ACC112 (cell line): ENCODE measurements around the gene AGPAT3.

Experiments
- H2AFZ ChIP-seq: fragments of 200-600 bp; sonication (generic); one replicate; pipeline ENCODE4 v1.6.0; 2017; ENCODE audit warnings: antibody characterized with exemption, low read length; ENCODE audit not compliant: unreplicated experiment
- H3K27ac ChIP-seq: fragments of 200-600 bp; sonication (generic); 2 replicates; pipeline ENCODE4 v1.5.1; 2014; ENCODE audit warnings: low read depth, mild to moderate bottlenecking, antibody characterized with exemption, low read length, moderate library complexity
- H3K27me3 ChIP-seq: fragments of 200-600 bp; sonication (generic); 2 replicates; pipeline ENCODE4 v1.6.1; 2014; ENCODE audit warnings: mild to moderate bottlenecking, antibody characterized with exemption, low read length, moderate library complexity, mixed read lengths; ENCODE audit not compliant: insufficient read depth
- H3K36me3 ChIP-seq: fragments of 200-600 bp; sonication (generic); 2 replicates; pipeline ENCODE4 v1.6.1; 2016; ENCODE audit warnings: mild to moderate bottlenecking, antibody characterized with exemption, low read length, moderate library complexity, mixed read lengths; ENCODE audit not compliant: insufficient read depth
- H3K4me1 ChIP-seq: fragments of 200-600 bp; sonication (generic); one replicate; pipeline ENCODE4 v1.6.1; 2016; ENCODE audit warnings: low read length, mixed read lengths; ENCODE audit not compliant: insufficient read depth, unreplicated experiment, control insufficient read depth
- H3K4me3 ChIP-seq: fragments of 200-600 bp; sonication (generic); 2 replicates; pipeline ENCODE4 v1.5.1; 2014; ENCODE audit warnings: mild to moderate bottlenecking, low read depth, low read length
- H3K79me2 ChIP-seq: fragments of 200-600 bp; sonication (generic); one replicate; pipeline ENCODE4 v1.6.0; 2016; ENCODE audit warnings: low read length; ENCODE audit not compliant: control insufficient read depth, unreplicated experiment, insufficient read depth

The AGPAT3 gene

GRCh38 chr21:44000360-44000759, 135.3 kb downstream of the AGPAT3 start:
- Histone ChIP-seq H3K27ac (no peak overlapping the region), H3K4me3 (no peak overlapping the region), H3K4me1 (no peaks in the 10 kb centered on the region), H2AFZ (no peak overlapping the region), H3K79me2 (no peaks in the 10 kb centered on the region), H3K27me3 (no peaks in the 10 kb centered on the region), H3K36me3 (no peaks in the 10 kb centered on the region)

GRCh38 chr21:44002511-44002910, 137.5 kb downstream of the AGPAT3 start:
- H2AFZ ChIP-seq, result no peak overlapping the region
- no peaks in the 10 kb centered on the region for H3K79me2 ChIP-seq
- H3K4me3 ChIP-seq, result no peak overlapping the region
- no peak overlapping the region for H3K27ac ChIP-seq
- no peaks in the 10 kb centered on the region for H3K36me3 ChIP-seq
- no peaks in the 10 kb centered on the region for H3K27me3 ChIP-seq
- H3K4me1 ChIP-seq, result peaks cover 20% of the 10 kb centered on the region

- H3K4me3 ChIP-seq, result no peak overlapping the region
- no peaks in the 10 kb centered on the region for H3K27me3 ChIP-seq
- no peak overlapping the region for H2AFZ ChIP-seq
- H3K27ac ChIP-seq, result no peak overlapping the region
- no peaks in the 10 kb centered on the region for H3K36me3 ChIP-seq
- H3K79me2 ChIP-seq, result no peaks in the 10 kb centered on the region
- peaks cover 24% of the 10 kb centered on the region for H3K4me1 ChIP-seq
Observed at GRCh38 chr21:44003307-44003966, 138.4 kb downstream of the AGPAT3 start.

GRCh38 chr21:44005071-44005470, 140.0 kb downstream of the AGPAT3 start:
- Histone ChIP-seq H2AFZ (no peak overlapping the region), H3K27ac (no peak overlapping the region), H3K79me2 (no peaks in the 10 kb centered on the region), H3K27me3 (no peaks in the 10 kb centered on the region), H3K4me1 (peaks cover 24% of the 10 kb centered on the region), H3K4me3 (no peak overlapping the region), H3K36me3 (no peaks in the 10 kb centered on the region)

GRCh38 chr21:44005593-44005992, 140.6 kb downstream of the AGPAT3 start:
- H3K79me2 ChIP-seq, result peaks cover 4% of the 10 kb centered on the region
- H3K4me3 ChIP-seq, result no peak overlapping the region; the same call in 1 of the 2 replicates
- peaks cover 24% of the 10 kb centered on the region for H3K4me1 ChIP-seq
- H3K27me3 ChIP-seq, result no peaks in the 10 kb centered on the region
- no peaks in the 10 kb centered on the region for H3K36me3 ChIP-seq
- peak overlapping the region; percentile 93 for H3K27ac ChIP-seq
- H2AFZ ChIP-seq, result peak overlapping the region; percentile 72

- Histone ChIP-seq H3K27me3 (no peaks in the 10 kb centered on the region), H3K79me2 (peaks cover 7% of the 10 kb centered on the region), H2AFZ (peak overlapping the region; percentile 80), H3K36me3 (no peaks in the 10 kb centered on the region), H3K27ac (peak overlapping the region; percentile 93), H3K4me3 (peak overlapping the region; percentile 69), H3K4me1 (peaks cover 27% of the 10 kb centered on the region)
Observed at GRCh38 chr21:44006017-44006619, 141.1 kb downstream of the AGPAT3 start.

GRCh38 chr21:44006656-44007055, 141.6 kb downstream of the AGPAT3 start:
- H3K36me3 ChIP-seq, result no peaks in the 10 kb centered on the region
- H3K4me1 ChIP-seq, result peaks cover 30% of the 10 kb centered on the region
- H3K4me3 ChIP-seq, result peak overlapping the region; percentile 69
- peaks cover 12% of the 10 kb centered on the region for H3K79me2 ChIP-seq
- H2AFZ ChIP-seq, result peak overlapping the region; percentile 80
- no peaks in the 10 kb centered on the region for H3K27me3 ChIP-seq
- H3K27ac ChIP-seq, result peak overlapping the region; percentile 93

GRCh38 chr21:44010429-44010828, 145.4 kb downstream of the AGPAT3 start:
- Histone ChIP-seq H2AFZ (no peak overlapping the region), H3K79me2 (peaks cover 46% of the 10 kb centered on the region), H3K36me3 (no peaks in the 10 kb centered on the region), H3K27me3 (no peaks in the 10 kb centered on the region), H3K27ac (no peak overlapping the region), H3K4me1 (peaks cover 48% of the 10 kb centered on the region), H3K4me3 (no peak overlapping the region)

- Histone ChIP-seq H3K27ac (peak overlapping the region; percentile 63; the same call in 1 of the 2 replicates), H3K4me1 (peaks cover 45% of the 10 kb centered on the region), H3K27me3 (no peaks in the 10 kb centered on the region), H2AFZ (no peak overlapping the region), H3K4me3 (peak overlapping the region; percentile 97), H3K36me3 (no peaks in the 10 kb centered on the region), H3K79me2 (peaks cover 52% of the 10 kb centered on the region)
Observed at GRCh38 chr21:44011123-44011522, 146.1 kb downstream of the AGPAT3 start.

- Histone ChIP-seq H3K27ac (peak within 1 kb of the TSS; percentile 70), H3K4me1 (peaks cover 39% of the 10 kb centered on the region), H3K36me3 (no peaks in the 10 kb centered on the region), H3K27me3 (no peaks in the 10 kb centered on the region), H2AFZ (peak within 1 kb of the TSS; percentile 76), H3K4me3 (peak within 1 kb of the TSS; percentile 97), H3K79me2 (peaks cover 58% of the 10 kb centered on the region)
Observed at GRCh38 chr21:44011579-44012473, 146.8 kb downstream of the AGPAT3 start, which contains the start of gene TRAPPC10. Gene TRAPPC10, plus strand, starts transcription at chr21:44012309. Its CDS starts 185 bp downstream, at chr21:44012494.
